Activated naive CD8-positive, alpha-beta T cell treated with anti-CD3 and anti-CD28 coated beads for 36 hours (primary cell): ENCODE results near the gene DAZAP2. TPM values are rescaled to one million over a fixed set of nuclear protein-coding genes. Genes with fewer than 3 reads are reported as not detected.
"Not testable (repeated sequence)": the region's sequence is repeated elsewhere in the genome, so short reads cannot be mapped to it uniquely, and the experiment has no call there.

ENCODE experiments used
- DNase-seq: peaks from one replicate; pipeline ENCODE4 v3.0.0; 2021
- H3K27ac Mint-ChIP-seq: one replicate; pipeline ENCODE4 v1.8.0; 2022; ENCODE audit warnings: mild to moderate bottlenecking, moderate library complexity, mixed read lengths
- H3K27me3 Mint-ChIP-seq: one replicate; pipeline ENCODE4 v1.8.0; 2022; ENCODE audit warnings: mild to moderate bottlenecking, mixed read lengths
- H3K36me3 Mint-ChIP-seq: one replicate; pipeline ENCODE4 v1.8.0; 2021; ENCODE audit warnings: mild to moderate bottlenecking, mixed read lengths
- H3K4me1 Mint-ChIP-seq: one replicate; pipeline ENCODE4 v1.8.0; 2021; ENCODE audit warnings: mixed read lengths
- H3K4me3 Mint-ChIP-seq: one replicate; pipeline ENCODE4 v1.8.0; 2022; ENCODE audit warnings: mild to moderate bottlenecking, moderate library complexity, mixed read lengths
- H3K9me3 Mint-ChIP-seq: one replicate; pipeline ENCODE4 v1.8.0; 2022; ENCODE audit warnings: mixed read lengths
- total RNA-seq, 2 experiments: library from RNA; stranded (reverse); gene quantifications; one replicate each; pipeline ENCODE4 v1.2.3, GENCODE V29; 2021

The DAZAP2 gene
- total RNA-seq, 2 experiments from 2014 or later: 94.2 to 95.4 TPM

- Mint-ChIP-seq H3K27ac (no peak overlapping the region), H3K27me3 (no peaks in the 10 kb centered on the region), H3K36me3 (no peaks in the 10 kb centered on the region), H3K9me3 (no peaks in the 10 kb centered on the region), H3K4me3 (no peak overlapping the region), H3K4me1 (no peaks in the 10 kb centered on the region)
- DNase-seq: no peak
Measured at GRCh38 chr12:51227962-51228361, 10.7 kb upstream of the DAZAP2 start.

- no peaks in the 10 kb centered on the region for H3K9me3 Mint-ChIP-seq
- no peak for DNase-seq
- no peaks in the 10 kb centered on the region for H3K27me3 Mint-ChIP-seq
- no peak overlapping the region for H3K4me3 Mint-ChIP-seq
- no peaks in the 10 kb centered on the region for H3K36me3 Mint-ChIP-seq
- no peaks in the 10 kb centered on the region for H3K4me1 Mint-ChIP-seq
- H3K27ac Mint-ChIP-seq: no peak overlapping the region
Measured at GRCh38 chr12:51229116-51229809, 9.4 kb upstream of the DAZAP2 start.

- no peaks in the 10 kb centered on the region for H3K27me3 Mint-ChIP-seq
- H3K9me3 Mint-ChIP-seq: no peaks in the 10 kb centered on the region
- H3K4me1 Mint-ChIP-seq: no peaks in the 10 kb centered on the region
- no peaks in the 10 kb centered on the region for H3K36me3 Mint-ChIP-seq
- no peak overlapping the region for H3K27ac Mint-ChIP-seq
- no peak overlapping the region for H3K4me3 Mint-ChIP-seq
- DNase-seq: no peak
Measured at GRCh38 chr12:51232642-51233041, 6.0 kb upstream of the DAZAP2 start.

GRCh38 chr12:51234530-51234929, 4.1 kb upstream of the DAZAP2 start:
- no peak overlapping the region for H3K4me3 Mint-ChIP-seq
- no peak overlapping the region for H3K27ac Mint-ChIP-seq
- H3K36me3 Mint-ChIP-seq: peaks cover 4% of the 10 kb centered on the region
- H3K9me3 Mint-ChIP-seq: no peaks in the 10 kb centered on the region
- DNase-seq: no peak
- H3K4me1 Mint-ChIP-seq: peaks cover 7% of the 10 kb centered on the region
- H3K27me3 Mint-ChIP-seq: no peaks in the 10 kb centered on the region

- H3K9me3 Mint-ChIP-seq: no peaks in the 10 kb centered on the region
- H3K27me3 Mint-ChIP-seq: no peaks in the 10 kb centered on the region
- H3K4me1 Mint-ChIP-seq: peaks cover 28% of the 10 kb centered on the region
- peak overlapping the region; percentile 97 for H3K27ac Mint-ChIP-seq
- no peak for DNase-seq
- peak overlapping the region; percentile 93 for H3K4me3 Mint-ChIP-seq
- H3K36me3 Mint-ChIP-seq: peaks cover 29% of the 10 kb centered on the region
Measured at GRCh38 chr12:51238037-51238509, 553 bp upstream of the DAZAP2 start.

GRCh38 chr12:51240971-51241370, 2.3 kb downstream of the DAZAP2 start:
- Mint-ChIP-seq H3K27me3 (no peaks in the 10 kb centered on the region), H3K4me3 (peak overlapping the region; percentile 93), H3K27ac (no peak overlapping the region), H3K9me3 (no peaks in the 10 kb centered on the region), H3K36me3 (peaks cover 48% of the 10 kb centered on the region), H3K4me1 (peaks cover 40% of the 10 kb centered on the region)
- DNase-seq: no peak

GRCh38 chr12:51242120-51242519, 3.5 kb downstream of the DAZAP2 start:
- H3K9me3 Mint-ChIP-seq: no peaks in the 10 kb centered on the region
- H3K36me3 Mint-ChIP-seq: peaks cover 54% of the 10 kb centered on the region
- DNase-seq: no peak
- no peaks in the 10 kb centered on the region for H3K27me3 Mint-ChIP-seq
- no peak overlapping the region for H3K4me3 Mint-ChIP-seq
- peak overlapping the region; percentile 55 for H3K27ac Mint-ChIP-seq
- H3K4me1 Mint-ChIP-seq: peaks cover 50% of the 10 kb centered on the region

- Mint-ChIP-seq H3K27ac (peak overlapping the region; percentile 21), H3K4me3 (no peak overlapping the region), H3K27me3 (no peaks in the 10 kb centered on the region), H3K9me3 (no peaks in the 10 kb centered on the region), H3K4me1 (peaks cover 56% of the 10 kb centered on the region), H3K36me3 (peaks cover 53% of the 10 kb centered on the region)
- no peak for DNase-seq
Measured at GRCh38 chr12:51242876-51243275, 4.2 kb downstream of the DAZAP2 start.

GRCh38 chr12:51244269-51244668, 5.6 kb downstream of the DAZAP2 start:
- no peaks in the 10 kb centered on the region for H3K27me3 Mint-ChIP-seq
- H3K9me3 Mint-ChIP-seq: no peaks in the 10 kb centered on the region
- H3K4me1 Mint-ChIP-seq: peaks cover 55% of the 10 kb centered on the region
- no peak overlapping the region for H3K4me3 Mint-ChIP-seq
- peaks cover 52% of the 10 kb centered on the region for H3K36me3 Mint-ChIP-seq
- DNase-seq: no peak
- H3K27ac Mint-ChIP-seq: peak overlapping the region; percentile 76

- no peak for DNase-seq
- no peaks in the 10 kb centered on the region for H3K9me3 Mint-ChIP-seq
- H3K36me3 Mint-ChIP-seq: peaks cover 42% of the 10 kb centered on the region
- H3K27me3 Mint-ChIP-seq: no peaks in the 10 kb centered on the region
- peak overlapping the region; percentile 15 for H3K4me3 Mint-ChIP-seq
- peak overlapping the region; percentile 63 for H3K27ac Mint-ChIP-seq
- peaks cover 48% of the 10 kb centered on the region for H3K4me1 Mint-ChIP-seq
Measured at GRCh38 chr12:51245476-51246253, 7.0 kb downstream of the DAZAP2 start.

- Mint-ChIP-seq H3K27ac (peak overlapping the region; percentile 63), H3K27me3 (no peaks in the 10 kb centered on the region), H3K36me3 (peaks cover 38% of the 10 kb centered on the region), H3K4me3 (peak overlapping the region; percentile 15), H3K4me1 (peaks cover 42% of the 10 kb centered on the region), H3K9me3 (no peaks in the 10 kb centered on the region)
- DNase-seq: peak; percentile 26
Measured at GRCh38 chr12:51246254-51246853, 7.7 kb downstream of the DAZAP2 start.

- DNase-seq: no peak
- Mint-ChIP-seq H3K27ac (peak overlapping the region; percentile 35), H3K27me3 (no peaks in the 10 kb centered on the region), H3K36me3 (peaks cover 31% of the 10 kb centered on the region), H3K4me3 (no peak overlapping the region), H3K4me1 (peaks cover 38% of the 10 kb centered on the region), H3K9me3 (no peaks in the 10 kb centered on the region)
Measured at GRCh38 chr12:51247523-51248206, 9.0 kb downstream of the DAZAP2 start.

GRCh38 chr12:51253276-51253675, 14.7 kb downstream of the DAZAP2 start:
- Mint-ChIP-seq H3K4me3 (no peak overlapping the region), H3K27me3 (no peaks in the 10 kb centered on the region), H3K36me3 (peaks cover 2% of the 10 kb centered on the region), H3K9me3 (no peaks in the 10 kb centered on the region), H3K27ac (no peak overlapping the region), H3K4me1 (peaks cover 6% of the 10 kb centered on the region)
- no peak for DNase-seq

- H3K27ac Mint-ChIP-seq: peak overlapping the region; percentile 28
- peaks cover 4% of the 10 kb centered on the region for H3K4me1 Mint-ChIP-seq
- no peaks in the 10 kb centered on the region for H3K36me3 Mint-ChIP-seq
- H3K27me3 Mint-ChIP-seq: no peaks in the 10 kb centered on the region
- no peak for DNase-seq
- H3K9me3 Mint-ChIP-seq: no peaks in the 10 kb centered on the region
- no peak overlapping the region for H3K4me3 Mint-ChIP-seq
Measured at GRCh38 chr12:51254536-51254935, 15.9 kb downstream of the DAZAP2 start.

- H3K36me3 Mint-ChIP-seq, H3K4me3 Mint-ChIP-seq, H3K27ac Mint-ChIP-seq, H3K27me3 Mint-ChIP-seq, DNase-seq, H3K9me3 Mint-ChIP-seq: not testable (repeated sequence)
- peaks cover 10% of the 10 kb centered on the region for H3K4me1 Mint-ChIP-seq
Measured at GRCh38 chr12:51259600-51259999, 21.0 kb downstream of the DAZAP2 start.
